ENCODE data around the gene GRAMD1A. TPM values are rescaled to one million over a fixed set of nuclear protein-coding genes. Genes with fewer than 3 reads are reported as not detected.

GRAMD1A gene
- total RNA-seq, 1 donor from 2014 or later, result 32.9 TPM

- DNase-seq (ENCODE audit: low read depth in 2 of 2), result no peak
These were observed 73.8 kb downstream of the GRAMD1A start for GRCh38 chr19:35073941-35074340.

GRCh38 chr19:35074426-35075201, 74.5 kb downstream of the GRAMD1A start:
- DNase-seq (ENCODE audit: low read depth in 2 of 2), result no peak

- no peak for DNase-seq (ENCODE audit: low read depth in 2 of 2)
These were observed 75.3 kb downstream of the GRAMD1A start for GRCh38 chr19:35075202-35076025.

- no peak for DNase-seq (ENCODE audit: low read depth in 2 of 2)
These were observed 75.9 kb downstream of the GRAMD1A start for GRCh38 chr19:35076026-35076370.

Other genes starting within 250 kb of the GRAMD1A start
- gene ZNF599, start 227.1 kb upstream of the GRAMD1A start, total RNA-seq, result 3.3 and 4.6 TPM in 2 replicates
- gene ZNF30, start 73.4 kb upstream of the GRAMD1A start, total RNA-seq, result 3.9 and 4.4 TPM in 2 replicates
- 25.9 and 39.1 TPM in 2 replicates for gene ZNF792, start 36.1 kb upstream of the GRAMD1A start, total RNA-seq
- gene SCN1B, start 30.1 kb downstream of the GRAMD1A start, total RNA-seq, result 5.2 and 5.7 TPM in 2 replicates
- under 0.01 TPM in 2 replicates for gene HPN, start 41.4 kb downstream of the GRAMD1A start, total RNA-seq
- not detected in 2 replicates for gene FXYD3, start 115.5 kb downstream of the GRAMD1A start, total RNA-seq
- not detected in 2 replicates for gene LGI4, start 134.7 kb downstream of the GRAMD1A start, total RNA-seq
- not detected in 2 replicates for gene FXYD1, start 138.5 kb downstream of the GRAMD1A start, total RNA-seq
- not detected in 2 replicates for gene FXYD7, start 142.9 kb downstream of the GRAMD1A start, total RNA-seq
- 14.2 and 17.9 TPM in 2 replicates for gene FXYD5, start 154.4 kb downstream of the GRAMD1A start, total RNA-seq
- gene FAM187B, start 228.4 kb downstream of the GRAMD1A start, total RNA-seq, result not detected in 2 replicates
- 0.20 and 0.44 TPM in 2 replicates for gene LSR, start 248.7 kb downstream of the GRAMD1A start, total RNA-seq

Measured in lung microvascular endothelial cell (primary cell).